Endothelial cell of umbilical vein (primary cell): Measurements from ENCODE around the gene CLBA1.

Source experiments
- EZH2 ChIP-seq: IDR thresholded peaks from 2 replicates; pipeline ENCODE4 v1.6.1; 2012; ENCODE audit warnings: borderline replicate concordance, low read depth, mild to moderate bottlenecking, moderate library complexity, low read length, inconsistent platforms; ENCODE audit not compliant: severe bottlenecking
- POLR2A ChIP-seq: IDR thresholded peaks from 2 replicates; pipeline ENCODE4 v1.6.1; 2012; ENCODE audit warnings: low read depth, mild to moderate bottlenecking, control low read depth, low read length
- POLR2AphosphoS5 ChIP-seq: IDR thresholded peaks from 2 replicates; pipeline ENCODE4 v1.6.1; 2012; ENCODE audit warnings: low read depth, mild to moderate bottlenecking, control low read depth, low read length, moderate library complexity; ENCODE audit not compliant: insufficient read depth
- TF ChIP-seq, protein P1 (sequence below), 2 donors: IDR thresholded peaks; 1 replicate in 1 of 2; 2 replicates in 1 of 2; pipeline ENCODE4 v1.5.1; 2011; ENCODE audit warnings: low read length in 2 of 2, mild to moderate bottlenecking in 2 of 2, moderate library complexity in 2 of 2, control low read depth in 1 of 2, inconsistent platforms in 1 of 2, low read depth in 1 of 2; ENCODE audit not compliant: insufficient read depth in 1 of 2; ENCODE audit errors: extremely low read depth in 1 of 2

DNA sequence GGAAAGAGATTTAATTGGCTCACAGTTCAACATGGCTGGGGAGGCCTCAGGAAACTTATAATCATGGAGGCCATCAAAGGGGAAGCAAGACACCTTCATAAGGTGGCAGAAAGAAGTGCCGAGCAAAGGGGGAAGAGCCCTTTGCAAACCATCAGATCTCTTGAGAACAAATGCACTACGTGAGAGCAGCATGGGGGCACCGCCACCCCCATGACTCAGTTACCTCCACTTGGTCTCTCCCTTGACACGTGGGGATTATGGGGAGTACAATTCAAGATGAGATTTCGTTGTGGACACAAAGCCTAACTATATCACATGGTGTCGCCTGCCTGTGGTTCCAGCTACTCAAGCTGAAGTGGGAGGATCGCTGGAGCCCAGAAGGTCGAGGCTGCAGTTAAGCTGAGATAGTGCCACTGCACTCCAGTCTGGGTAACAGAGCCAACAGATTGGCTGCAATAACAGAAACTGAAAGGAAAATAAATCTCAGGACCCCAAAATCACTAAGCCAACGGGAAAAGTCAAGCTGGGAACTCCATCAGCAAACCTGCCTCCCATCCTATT, 45.3 kb downstream of the CLBA1 start:
- TF ChIP-seq EZH2 (no peak), POLR2A (no peak), POLR2AphosphoS5 (no peak)
- TF ChIP-seq, protein P1, sequence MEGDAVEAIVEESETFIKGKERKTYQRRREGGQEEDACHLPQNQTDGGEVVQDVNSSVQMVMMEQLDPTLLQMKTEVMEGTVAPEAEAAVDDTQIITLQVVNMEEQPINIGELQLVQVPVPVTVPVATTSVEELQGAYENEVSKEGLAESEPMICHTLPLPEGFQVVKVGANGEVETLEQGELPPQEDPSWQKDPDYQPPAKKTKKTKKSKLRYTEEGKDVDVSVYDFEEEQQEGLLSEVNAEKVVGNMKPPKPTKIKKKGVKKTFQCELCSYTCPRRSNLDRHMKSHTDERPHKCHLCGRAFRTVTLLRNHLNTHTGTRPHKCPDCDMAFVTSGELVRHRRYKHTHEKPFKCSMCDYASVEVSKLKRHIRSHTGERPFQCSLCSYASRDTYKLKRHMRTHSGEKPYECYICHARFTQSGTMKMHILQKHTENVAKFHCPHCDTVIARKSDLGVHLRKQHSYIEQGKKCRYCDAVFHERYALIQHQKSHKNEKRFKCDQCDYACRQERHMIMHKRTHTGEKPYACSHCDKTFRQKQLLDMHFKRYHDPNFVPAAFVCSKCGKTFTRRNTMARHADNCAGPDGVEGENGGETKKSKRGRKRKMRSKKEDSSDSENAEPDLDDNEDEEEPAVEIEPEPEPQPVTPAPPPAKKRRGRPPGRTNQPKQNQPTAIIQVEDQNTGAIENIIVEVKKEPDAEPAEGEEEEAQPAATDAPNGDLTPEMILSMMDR (IDR thresholded peaks at IDR 0.05; ENCODE audit: extremely low read depth in 1 of 2, insufficient read depth in 1 of 2, low read depth in 1 of 2, low read length in 2 of 2): no peak
